ENCODE results near the gene SSPN.

Gene SSPN

GRCh38 chr12:26292596-26292995 is 97.2 kb downstream of the SSPN start:
- DNase-seq (ENCODE audit: low read depth): no peak
- no peak overlapping the region for H3K4me3 ChIP-seq (ENCODE audit: low read length)
- TF ChIP-seq, protein P1, sequence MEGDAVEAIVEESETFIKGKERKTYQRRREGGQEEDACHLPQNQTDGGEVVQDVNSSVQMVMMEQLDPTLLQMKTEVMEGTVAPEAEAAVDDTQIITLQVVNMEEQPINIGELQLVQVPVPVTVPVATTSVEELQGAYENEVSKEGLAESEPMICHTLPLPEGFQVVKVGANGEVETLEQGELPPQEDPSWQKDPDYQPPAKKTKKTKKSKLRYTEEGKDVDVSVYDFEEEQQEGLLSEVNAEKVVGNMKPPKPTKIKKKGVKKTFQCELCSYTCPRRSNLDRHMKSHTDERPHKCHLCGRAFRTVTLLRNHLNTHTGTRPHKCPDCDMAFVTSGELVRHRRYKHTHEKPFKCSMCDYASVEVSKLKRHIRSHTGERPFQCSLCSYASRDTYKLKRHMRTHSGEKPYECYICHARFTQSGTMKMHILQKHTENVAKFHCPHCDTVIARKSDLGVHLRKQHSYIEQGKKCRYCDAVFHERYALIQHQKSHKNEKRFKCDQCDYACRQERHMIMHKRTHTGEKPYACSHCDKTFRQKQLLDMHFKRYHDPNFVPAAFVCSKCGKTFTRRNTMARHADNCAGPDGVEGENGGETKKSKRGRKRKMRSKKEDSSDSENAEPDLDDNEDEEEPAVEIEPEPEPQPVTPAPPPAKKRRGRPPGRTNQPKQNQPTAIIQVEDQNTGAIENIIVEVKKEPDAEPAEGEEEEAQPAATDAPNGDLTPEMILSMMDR (conservative IDR thresholded peaks at IDR 0.05; ENCODE audit: low read length): no peak

GRCh38 chr12:26293612-26294011 is 98.2 kb downstream of the SSPN start:
- no peak for DNase-seq (ENCODE audit: low read depth)
- no peak overlapping the region for H3K4me3 ChIP-seq (ENCODE audit: low read length)
- TF ChIP-seq, protein P1 (conservative IDR thresholded peaks at IDR 0.05; ENCODE audit: low read length): no peak

DNA sequence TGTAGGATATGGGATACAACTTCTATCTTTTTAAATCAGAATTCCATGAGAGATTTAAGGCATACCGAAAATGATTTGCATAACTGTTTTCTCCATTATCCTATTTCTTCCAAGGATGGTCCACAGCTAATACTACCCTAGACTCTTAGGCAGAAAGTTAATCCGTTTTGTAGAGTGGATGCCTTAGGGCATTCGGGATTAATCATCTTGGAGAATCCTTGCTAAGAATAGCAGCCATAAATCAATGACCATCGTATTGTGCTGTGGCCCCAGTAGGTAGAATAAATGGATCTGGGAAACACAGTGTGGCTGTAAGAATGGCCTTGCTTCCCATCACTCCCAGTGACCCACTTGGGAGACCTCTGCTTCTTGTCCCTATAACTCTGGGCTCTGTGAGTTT is 99.6 kb downstream of the SSPN start:
- DNase-seq (ENCODE audit: low read depth): no peak
- H3K4me3 ChIP-seq (ENCODE audit: low read length): no peak overlapping the region
- TF ChIP-seq, protein P1 (conservative IDR thresholded peaks at IDR 0.05; ENCODE audit: low read length): no peak

DNA sequence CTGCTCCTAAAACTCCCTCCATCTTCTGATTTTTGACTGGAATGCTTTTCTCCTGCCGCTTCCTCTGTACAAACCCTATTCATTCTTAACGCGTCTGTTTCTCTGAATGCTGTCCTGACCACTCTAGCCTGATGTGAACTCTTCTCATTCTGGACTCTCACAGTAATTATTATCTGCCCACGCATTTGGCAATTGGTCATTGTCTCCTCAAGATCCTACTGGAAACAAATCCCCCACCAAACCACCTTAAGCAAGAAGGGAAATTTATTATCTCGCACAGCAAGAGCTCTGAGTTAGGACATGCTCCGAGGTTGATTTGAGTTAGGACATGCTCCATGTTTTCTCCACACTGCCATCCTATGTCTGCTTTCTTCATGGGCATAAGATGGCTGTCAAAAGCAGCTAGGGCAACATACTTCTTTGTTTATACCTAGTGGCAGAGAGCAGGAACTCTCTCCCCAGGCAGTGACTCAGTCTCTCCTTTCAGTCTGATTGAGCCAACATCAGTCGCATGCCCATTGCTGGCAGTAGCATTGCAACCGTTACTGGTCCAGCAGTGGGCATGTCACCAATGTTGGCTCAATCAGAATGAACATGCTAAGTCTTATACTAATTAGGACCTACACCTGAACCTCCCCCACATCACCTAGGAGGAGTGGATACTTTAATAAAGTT is 102.2 kb downstream of the SSPN start:
- TF ChIP-seq, protein P1 (conservative IDR thresholded peaks at IDR 0.05; ENCODE audit: low read length): no peak
- DNase-seq (ENCODE audit: low read depth): no peak

DNA sequence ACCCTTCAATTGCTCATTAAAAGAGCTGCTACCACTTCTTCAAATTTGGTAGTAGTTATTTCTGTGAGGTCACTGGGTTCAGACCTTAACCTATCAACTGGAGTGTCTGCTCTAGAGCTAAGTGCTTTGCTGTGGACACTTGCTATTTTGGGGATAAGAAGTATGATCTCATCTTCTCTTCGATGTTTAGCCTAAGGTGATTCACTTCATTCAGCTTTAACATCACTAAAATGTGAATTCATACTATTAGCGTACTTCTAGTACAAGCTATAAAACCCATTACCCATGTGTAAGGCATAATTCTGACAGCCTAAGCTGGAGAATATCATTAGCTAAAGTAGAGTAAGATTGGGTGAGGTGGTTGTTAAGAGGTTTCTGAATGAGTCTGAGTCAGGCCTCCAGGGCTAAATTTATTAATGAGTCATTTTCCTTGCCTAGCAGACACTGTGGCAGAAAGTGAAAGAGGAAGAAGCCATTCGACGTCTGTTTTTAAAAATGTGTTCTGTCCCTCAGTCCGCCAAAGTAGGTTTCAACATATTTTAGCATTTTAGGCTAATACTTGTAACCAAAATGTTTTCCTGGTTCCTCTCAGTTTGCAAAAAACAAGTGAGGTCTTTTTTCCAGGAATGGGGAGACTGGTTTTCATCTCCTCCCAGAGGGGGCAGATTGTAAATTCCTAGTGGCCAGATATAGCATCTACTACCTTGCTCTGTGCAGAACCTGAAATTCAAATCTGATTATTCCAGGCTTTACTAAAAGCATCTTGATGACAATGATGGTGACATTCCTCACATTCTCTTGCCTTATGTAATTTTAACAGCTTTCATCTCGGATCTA is 103.6 kb downstream of the SSPN start:
- H3K4me3 ChIP-seq (ENCODE audit: low read length): peak overlapping the region; percentile 39
- TF ChIP-seq, protein P1 (conservative IDR thresholded peaks at IDR 0.05; ENCODE audit: low read length): peak; percentile 67
- peak; percentile 71 for DNase-seq (ENCODE audit: low read depth)

More for the DNA sequence above, 102.2 kb downstream of the SSPN start:
- no peak overlapping the region for H3K4me3 ChIP-seq (ENCODE audit: low read length)

DNA sequence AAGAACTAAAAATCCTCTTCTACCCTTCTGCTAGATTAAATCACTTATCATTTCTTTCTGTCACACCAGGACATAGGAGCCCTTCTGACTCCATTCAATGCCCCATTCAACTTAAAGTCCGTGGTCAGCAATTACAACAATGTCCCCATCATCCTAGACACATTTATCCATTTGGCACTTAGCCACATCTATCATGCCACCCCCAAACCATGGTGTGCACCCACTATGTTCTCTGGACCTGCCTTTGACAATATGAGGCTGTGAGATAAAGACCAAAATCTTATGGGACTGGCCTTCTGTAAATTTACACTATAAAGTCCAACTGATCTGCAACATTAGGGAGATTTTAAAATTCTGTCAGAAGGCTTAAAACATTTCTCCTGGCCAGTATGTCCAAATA is 104.4 kb downstream of the SSPN start:
- TF ChIP-seq, protein P1 (conservative IDR thresholded peaks at IDR 0.05; ENCODE audit: low read length): no peak
- H3K4me3 ChIP-seq (ENCODE audit: low read length): no peak overlapping the region
- no peak for DNase-seq (ENCODE audit: low read depth)
